Ammon's horn (tissue), 1 donor: ENCODE measurements around the gene TMCC2.
"Not testable (repeated sequence)": the region's sequence is repeated elsewhere in the genome, so short reads cannot be mapped to it uniquely, and the experiment has no call there.

ENCODE experiments used
- DNase-seq: peaks from one replicate; pipeline ENCODE4 v3.0.0-alpha.2; 2016; ENCODE audit warnings: low spot score

Gene TMCC2

DNA sequence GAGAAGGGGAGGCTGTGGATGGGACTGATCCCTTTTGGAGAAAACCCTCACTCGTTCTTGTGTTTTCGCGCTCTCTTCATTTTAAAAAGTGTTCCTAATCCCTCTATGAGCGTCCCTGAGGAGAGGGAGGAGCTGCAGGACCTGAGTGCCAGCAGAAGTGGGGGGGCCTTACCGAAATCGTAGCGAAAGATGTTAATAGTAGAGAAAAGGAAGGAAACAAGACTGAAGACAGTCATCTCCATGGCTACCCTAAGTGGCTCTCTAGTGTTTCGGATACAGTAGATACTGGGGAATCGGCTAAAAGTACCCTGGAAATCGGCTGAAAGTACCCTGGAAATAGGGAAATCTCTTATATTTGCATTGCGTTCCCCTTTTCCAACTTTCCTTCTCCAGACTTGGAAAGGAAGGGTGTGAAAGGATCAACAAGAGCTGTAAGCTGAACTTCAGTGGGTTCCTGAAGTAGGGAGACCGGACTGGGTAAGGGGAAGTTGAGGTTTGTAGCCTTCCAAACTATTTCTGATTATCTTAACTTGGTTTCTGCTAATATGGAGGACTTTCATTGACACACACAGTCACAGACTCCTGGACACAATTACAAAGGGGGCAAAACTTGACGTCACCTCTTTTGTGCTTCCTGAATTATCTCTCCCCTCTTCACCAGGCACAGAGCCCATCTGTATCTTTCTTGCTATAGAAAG is 15.8 kb upstream of the TMCC2 start:
- DNase-seq, result no peak

DNA sequence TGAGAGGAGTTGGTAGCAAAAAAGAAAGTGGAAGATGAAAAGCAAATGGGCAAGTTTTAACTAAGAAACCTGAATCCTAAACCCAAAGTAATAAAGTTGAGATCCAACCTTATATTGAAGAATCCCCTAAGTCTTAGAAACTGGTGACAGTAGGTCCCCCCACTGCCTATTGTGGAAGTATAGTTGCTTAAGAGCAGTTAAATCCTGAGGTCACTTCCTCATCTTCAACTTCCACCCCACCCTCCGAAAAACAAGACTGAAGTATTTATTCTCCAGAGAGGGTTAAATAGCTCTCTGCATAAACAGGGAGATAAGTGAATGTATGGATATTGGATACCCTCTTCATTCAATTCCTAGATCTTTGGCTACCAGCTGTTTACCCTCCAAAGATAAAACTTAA is 13.0 kb upstream of the TMCC2 start:
- DNase-seq, result no peak

DNA sequence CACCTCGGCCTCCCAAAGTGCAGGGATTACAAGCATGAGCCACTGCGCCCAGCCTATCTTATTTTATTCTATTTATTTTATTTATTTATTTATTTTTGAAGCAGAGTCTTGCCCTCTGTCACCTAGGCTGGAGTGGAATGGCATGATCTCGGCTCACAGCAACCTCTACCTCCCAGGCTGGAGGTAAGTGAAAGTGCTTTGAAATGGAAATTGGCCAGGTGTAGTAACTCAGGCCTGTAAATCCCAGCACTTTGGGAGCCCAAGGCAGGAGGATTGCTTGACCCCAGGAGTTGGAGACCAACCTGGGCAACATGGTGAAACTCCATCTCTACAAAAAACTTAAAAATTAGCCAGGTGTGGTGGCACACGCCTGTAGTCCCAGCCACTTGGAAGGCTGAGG is 11.2 kb upstream of the TMCC2 start:
- DNase-seq, result no peak

DNA sequence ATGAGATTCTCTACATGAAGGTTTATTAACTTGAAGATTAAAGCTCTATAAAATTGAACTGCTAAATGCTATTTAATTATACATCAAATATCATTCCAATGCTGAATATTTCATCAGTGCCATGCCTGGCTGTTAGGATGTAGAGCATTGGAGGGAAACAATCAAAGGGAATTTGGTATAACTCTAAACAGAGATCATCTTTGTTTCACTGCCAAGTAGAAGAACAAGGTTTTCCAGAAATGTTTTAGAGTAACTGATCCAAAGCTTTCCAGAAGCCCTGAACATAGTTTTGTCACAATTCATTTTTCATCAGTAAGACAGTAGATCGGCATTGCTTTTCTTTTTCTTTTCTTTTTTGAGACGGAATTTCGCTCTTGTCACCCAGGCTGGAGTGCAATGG is 10.3 kb upstream of the TMCC2 start:
- no peak for DNase-seq

DNA sequence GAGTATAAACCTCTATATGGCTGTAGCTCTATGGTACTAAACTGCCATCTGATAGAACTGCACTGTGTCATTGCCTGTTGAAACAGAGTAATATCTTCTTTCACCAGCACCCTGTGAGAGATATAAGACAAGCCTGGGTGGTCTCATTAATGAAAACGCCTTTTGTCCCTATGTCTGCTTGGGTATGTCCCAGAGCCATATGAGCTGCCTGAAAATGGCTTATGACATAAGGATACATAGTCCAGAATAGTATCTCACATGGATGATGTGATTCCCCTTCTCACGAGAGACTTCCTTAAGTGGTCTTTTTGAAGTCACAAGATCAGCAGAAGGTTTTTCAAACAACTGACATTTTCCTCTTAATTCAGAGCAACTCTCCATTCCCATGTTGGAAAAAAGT is 7.3 kb upstream of the TMCC2 start:
- no peak for DNase-seq

DNA sequence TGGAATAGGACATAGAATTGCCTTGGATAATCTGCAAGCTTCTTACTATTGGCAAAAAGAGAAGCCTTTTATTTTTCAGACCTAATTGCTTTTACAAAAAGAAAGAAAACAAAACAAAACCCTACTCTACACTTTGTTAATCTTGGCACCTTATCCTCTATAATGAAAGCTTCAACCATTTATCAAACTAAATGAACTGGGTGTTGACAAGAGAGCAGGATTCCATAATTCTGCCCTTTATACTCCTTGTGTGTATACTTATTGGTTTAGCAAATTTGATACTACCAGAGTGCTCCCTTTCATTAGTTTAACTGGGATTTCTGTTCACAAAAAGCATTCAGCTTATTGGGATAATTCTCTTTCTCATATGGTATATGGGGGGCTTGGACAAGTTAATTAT is 3.0 kb upstream of the TMCC2 start:
- no peak for DNase-seq

DNA sequence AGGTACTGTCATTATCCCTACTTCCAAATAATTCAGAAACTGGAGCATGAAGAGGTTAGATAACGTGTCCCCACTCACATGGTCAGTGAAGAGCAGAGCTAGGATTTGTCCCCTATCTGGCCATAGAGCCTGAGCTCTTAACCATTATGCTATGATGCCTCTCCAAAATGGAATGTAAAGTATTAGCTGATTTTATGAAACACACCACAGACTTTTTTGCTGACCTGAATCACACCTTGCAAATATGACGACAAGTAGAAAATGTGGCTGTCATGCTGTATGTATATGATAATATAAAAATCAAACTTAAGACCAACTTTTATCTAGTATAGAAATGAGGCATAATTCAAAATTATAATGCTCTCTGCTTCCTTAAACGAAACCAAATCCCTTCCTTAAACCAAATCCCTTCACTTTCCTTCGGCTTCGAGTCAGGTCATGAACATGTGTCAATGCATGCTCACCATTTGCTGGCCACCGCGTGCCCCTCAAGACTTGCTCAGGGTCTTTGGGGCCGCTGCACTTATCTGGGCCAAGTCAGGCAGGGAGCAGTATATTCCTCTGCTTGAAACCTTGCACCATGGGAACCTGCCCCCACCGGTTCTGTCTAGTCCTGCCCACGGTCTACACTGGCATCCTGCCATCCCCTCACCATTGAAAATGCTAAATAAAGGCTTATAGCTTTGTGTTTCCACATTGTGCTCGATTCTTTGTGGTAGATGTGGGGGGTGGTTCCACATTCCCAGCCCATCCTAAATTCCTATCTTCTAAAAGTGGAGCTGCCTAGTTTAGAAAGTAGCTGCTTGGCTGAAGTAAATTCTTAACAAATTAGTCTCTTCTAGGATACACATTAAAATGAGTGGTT is 1.6 kb upstream of the TMCC2 start:
- no peak for DNase-seq

DNA sequence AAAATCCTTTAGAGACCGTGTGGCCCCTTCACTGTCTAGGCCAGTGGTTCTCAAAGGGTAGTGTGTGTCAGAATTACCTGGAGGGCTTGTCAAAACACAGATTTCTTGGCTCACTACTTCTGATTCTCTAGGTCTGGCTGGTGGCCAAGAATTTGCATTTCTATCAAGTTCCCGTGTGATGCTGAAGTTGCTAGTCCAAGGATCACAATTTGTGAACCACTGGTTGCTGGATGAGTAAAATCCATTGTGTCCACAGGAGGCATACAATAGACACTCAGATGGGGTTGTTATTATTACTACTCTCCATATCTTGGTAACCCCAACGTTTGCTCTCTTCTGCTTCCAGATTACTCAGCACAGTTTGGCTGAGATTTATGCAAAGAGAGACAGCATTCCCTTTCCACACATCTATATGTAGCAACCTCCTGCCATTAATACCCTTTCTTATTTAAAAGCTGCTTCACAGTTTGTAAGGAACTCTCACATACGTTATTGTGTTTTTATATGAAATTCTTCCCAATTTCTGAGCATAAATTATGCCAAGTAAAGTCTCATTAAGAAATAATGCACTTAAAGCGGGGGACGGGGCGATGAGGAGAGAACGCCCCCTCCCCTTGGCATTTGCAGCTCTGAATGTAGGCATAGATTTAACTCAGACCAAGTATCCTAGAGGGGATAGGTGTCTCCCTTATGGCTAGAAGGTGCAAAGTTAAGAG is 720 bp upstream of the TMCC2 start:
- no peak for DNase-seq

DNA sequence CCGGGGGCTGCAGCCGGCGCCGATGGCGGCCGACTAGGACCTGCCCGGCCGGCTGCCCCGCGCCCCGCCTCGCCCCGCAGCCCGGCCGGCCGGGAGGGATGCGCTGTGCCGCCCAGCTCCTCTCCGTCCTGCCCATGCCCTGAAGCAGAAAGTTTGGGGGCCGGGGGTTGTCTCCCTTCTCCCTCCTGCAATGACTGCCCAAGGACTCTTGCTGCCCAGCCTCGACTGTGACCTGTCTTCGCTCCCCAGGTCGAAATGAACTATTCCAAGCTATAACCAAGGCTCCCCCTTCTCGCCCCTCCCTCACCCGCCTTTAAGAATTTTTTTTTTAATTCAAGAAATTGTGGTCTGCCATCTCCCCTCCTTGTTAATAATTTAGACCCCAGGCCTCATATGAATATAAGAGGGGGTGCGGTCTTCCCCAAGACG is 361 bp downstream of the TMCC2 start:
- DNase-seq, result no peak

DNA sequence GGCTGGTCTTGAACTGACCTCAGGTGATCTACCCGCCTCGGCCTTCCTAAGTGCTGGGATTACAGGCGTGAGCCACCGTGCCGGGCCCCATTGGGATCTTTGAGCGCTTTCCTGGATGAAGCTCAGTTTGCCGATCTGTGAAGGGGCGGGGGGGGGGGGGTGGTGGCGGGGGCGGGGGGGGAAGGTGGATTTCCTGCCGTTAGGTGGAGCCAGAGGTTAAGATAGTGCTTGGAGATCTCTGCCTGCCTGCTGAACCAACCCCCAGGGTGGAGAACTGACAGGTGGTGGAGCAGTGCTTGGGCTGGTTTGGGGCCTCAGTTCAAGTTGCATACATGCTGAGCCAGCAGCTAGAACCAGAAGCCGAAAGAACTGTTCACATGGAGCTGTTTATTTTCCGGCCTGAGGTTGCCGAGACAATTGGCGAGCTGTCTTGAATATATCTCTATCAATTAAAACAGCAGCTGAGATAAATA is 1.7 kb downstream of the TMCC2 start:
- peak; percentile 91 for DNase-seq

DNA sequence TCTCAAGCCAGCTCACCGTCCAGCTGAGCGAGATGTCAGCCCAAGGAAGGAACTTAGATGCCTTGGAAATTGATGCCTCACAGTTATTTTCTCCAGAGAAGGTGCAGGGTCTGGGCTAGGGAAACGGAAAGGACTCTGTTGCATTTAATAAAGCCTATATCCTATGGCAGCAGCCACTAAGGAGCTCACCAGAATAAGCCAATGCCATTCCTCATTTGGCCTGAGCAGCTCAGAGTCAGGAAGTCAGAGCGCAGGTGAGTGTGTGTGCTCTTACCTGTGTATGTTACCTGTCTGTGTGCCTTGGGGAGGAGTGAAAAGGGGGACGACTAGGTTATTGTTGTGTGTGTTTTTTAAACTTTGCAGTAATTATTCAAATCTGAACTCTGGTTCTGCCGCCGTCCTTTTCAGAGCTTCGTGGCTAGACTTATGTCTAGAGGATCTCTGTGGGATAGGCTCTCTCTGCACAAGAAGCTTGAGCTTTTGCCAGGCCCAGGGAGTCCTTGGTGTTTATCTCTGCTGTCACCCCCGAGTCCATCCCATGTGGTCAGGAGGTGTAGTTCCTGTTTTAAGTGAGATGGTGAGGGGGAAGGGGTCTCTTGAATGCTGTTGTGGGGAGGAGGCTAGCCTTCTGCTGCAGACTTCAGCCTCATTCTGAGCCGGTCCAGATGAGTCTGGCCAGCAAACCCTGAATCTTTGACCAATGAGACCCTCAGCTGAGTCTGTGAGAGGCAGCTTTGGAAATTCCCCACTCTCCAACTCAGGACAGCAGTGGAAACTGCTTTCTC is 2.4 kb downstream of the TMCC2 start:
- peak; percentile 60 for DNase-seq

DNA sequence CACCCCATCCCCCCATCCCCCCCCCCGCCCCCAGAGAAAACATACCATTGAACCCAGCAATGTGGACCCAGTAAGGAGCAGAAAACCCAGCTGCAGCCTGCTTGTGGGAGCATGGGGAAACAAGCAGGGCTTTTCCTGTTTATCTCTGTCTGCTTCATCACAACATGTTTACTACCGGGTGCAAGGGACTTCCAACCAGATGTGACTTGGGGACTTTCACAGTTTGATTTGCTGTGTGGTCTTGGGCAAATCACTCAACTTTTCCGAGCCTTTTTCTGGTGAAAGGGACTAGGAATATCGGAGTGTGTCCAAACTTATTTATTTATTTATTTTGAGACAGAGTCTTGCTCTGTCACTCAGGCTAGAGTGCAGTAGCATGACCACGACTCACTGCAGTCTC is 3.2 kb downstream of the TMCC2 start:
- DNase-seq, result no peak

DNA sequence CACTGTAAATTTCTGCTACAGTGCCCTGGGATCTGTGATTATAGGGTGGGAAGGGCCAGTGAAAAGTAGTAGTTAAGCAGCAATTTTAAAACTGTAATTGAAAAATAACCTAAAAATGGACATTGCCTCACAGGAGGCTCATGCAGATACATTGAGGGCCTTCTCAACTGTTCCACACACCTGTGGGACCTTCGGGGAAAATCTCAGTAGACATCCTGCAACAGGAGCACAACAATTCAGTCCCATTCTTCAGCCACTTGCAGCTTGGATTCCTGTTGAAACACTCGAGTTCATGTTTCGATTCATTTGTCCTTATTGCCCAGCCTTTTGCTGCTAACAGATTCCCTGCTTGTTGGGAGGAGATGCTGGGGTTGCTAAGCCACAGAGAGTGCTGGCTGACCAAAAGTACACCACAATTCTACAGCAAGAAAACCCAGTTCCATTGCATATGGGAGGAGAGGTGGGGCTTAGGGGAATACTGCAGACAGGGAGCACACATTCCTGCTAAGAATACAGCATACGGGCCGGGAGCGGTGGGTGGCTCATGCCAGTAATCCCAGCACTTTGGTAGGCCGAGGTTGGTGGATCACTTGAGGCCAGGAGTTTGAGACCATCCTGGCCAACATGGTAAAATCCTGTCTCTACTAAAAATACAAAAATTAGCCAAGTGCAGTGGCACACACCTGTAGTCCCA is 4.5 kb downstream of the TMCC2 start:
- DNase-seq, result no peak

DNA sequence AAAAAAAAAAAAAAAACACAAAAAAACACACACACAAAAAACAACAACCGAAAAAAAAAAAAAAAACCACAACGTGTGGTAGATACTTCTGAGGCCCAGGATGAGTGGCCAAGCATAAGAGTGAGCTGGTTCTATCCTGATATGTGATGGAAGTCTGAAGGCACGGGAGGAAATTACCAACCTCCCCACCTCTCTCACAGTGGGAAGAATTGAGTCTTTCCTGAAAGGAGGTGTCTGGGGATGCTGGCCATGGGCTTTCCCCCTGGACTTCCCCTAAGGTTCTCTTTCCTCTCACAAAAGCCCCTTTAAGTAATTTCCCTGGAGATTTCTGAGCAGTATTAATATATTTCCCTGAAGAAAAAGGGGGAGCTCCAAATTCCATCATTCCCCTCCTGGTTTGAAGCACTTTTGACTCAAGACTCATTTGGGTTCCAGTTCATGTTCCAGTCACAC is 5.2 kb downstream of the TMCC2 start:
- no peak for DNase-seq

DNA sequence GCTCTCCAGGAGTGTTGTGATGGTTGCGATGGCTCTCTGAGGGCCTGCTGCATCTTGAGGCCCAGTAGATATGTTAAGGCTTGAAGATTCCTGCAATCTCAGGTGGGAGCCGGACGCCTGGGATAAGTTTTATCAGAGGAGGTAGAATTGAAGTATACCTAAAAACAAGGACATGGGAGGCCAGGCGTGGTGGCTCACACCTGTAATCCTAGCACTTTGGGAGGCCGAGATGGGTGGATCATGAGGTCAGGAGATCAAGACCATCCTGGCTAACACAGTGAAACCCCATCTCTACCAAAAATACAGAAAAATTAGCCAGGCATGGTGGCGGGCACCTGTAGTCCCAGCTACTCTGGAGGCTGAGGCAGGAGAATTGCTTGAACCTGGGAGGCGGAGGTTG is 6.2 kb downstream of the TMCC2 start:
- DNase-seq, result not testable (repeated sequence)

DNA sequence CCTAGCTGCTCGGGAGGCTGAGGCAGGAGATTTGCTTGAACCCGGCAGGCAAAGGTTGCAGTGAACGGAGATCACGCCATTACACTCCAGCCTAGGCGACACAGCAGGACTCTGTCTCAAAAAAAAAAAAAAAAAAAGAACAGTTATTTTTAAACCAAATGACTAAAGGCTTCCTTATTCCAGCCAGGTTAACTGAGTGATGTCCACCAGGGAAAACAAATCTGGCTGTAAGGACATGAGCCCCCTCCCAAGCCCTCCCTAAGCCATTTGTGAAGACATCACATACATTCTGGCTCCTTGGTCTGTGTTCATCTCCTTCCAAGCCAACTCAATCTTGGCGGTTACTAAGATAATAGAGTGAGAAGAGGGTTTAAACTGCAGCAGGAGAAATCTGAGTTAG is 8.2 kb downstream of the TMCC2 start:
- no peak for DNase-seq

DNA sequence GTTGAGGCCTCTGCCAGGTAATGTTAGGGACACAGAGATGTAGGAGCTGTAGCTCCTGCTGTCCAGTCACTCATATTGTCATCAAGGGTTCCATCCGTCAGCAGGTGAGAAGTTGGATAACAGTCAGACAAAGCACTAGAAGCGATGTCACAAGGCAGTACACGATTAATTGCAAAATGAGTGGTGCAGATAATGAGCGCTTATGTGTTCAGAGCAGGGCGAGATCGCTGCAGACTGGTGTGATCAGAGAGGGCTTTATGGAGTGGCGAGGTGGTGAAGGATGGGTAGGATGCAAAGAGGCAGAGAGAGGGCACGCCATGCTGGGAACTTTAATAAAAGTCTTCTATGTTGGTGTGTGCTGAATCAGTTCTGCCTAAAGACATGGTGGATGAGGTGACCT is 8.8 kb downstream of the TMCC2 start:
- DNase-seq, result no peak

DNA sequence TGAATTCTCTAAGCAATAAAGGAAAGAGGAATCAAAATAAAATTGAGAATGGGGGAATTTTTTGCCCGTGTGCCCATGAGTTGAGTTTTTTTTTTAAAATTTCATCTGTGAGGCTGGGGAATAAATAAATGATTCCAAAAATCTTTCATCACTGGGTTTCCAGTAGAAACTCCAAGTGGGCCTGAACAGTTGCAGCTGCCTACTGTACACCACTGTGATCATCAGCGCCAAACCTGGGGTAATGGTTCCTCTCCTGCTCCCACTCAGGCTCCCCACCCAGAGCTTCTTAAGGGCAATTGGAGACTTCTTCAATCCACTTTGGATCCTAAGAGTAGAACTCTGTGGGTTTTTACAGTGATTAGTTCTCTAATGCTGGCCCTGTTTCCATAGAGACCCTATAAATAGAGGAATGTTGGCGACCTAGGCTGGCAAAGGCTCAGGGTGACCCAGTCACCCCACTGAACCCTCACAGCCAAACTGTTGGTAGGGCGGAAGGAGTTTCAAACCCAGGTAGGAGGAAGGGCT is 9.3 kb downstream of the TMCC2 start:
- DNase-seq, result no peak

DNA sequence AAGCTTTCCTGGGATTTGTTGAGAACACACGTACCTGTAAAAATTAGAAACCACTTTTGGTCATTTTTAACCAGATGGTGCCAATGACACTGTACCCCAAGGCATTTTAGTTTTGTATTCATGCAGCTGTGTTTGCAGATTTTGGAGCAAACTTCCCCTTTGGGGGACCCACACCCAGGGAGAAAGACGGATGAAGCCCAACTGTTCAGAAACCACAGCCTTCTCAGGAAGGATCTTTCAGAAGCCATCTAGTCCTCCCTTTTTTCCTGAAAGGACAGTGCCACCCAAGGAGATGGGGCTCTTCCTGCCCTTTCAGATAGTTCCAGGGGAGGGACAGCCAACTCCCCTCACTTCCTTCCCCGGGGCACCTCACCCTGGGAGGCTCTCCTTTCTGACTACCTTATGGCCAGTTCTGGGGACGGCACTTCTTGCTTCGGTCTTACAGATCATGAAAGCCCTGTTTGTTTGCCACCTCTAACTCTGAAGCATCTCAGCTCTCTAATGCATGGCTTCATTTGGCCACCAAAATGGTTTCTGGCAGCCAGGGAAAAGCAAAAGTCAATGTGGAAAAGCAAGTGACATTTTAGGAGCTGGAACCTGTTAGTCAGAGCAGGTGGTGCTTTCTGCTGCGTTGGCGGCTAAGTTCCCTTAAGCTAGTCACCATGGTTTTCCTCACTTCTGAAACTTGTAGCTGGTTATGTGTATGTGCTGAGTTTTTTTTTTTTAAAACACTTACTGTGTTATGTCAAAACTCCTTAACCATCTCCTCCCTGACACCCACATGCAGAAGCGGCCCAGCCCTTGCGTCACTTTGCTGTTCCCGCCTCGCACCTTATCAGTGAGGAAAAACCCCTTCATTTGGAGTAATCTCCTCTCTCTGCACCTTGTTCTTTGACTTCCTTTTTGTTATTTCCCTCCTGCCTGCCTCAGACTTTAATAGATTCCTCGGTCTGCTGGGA is 10.1 kb downstream of the TMCC2 start:
- no peak for DNase-seq

DNA sequence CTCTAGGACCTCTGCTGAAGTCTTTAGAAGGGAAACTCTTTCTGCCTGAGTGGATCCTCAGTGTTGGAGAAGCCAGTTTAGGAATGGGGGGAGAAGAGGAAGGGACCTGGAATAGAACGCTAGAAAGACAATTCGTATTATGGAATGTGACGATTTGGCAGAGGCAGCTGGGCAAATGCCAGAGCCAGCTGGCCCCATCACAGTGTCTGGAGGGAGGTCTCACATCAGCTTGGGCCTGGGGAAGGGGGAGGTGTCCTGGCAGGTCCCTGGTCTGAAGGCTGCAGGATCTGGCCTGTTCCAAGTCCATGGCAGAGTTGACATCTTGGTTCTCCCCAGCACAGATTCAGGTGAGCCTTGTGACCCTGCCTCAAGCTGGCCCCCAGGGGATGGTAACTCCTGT is 11.3 kb downstream of the TMCC2 start:
- no peak for DNase-seq
